ENCODE data around the gene CYBRD1.

DNA sequence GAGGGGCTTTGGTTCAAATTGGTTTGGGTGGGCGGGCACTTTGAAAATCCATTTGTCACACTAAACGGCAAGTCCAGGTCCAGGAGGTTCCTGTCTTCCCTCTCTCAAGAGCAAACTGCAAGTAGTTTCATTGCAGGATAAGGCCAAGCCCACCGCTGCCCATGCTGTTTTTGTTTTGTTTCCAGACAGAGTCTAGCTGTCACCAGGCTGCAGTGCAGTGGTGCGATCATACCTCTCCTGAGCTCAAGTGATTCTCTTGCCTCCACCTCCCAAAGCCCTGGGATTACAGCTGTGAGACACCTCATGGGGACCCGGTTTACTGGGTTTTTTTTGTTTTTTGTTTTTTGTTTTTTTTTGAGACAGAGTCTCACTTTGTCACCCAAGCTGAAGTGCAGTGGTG, 1.8 kb upstream of the CYBRD1 start:
- TF ChIP-seq CHD2 (IDR thresholded peaks at IDR 0.05; ENCODE audit: borderline replicate concordance, low read depth, low read length) (no peak), POU2F2 (IDR thresholded peaks at IDR 0.05; ENCODE audit: borderline replicate concordance, low read depth, low read length) (no peak), KDM1A (IDR thresholded peaks at IDR 0.05; ENCODE audit: borderline replicate concordance) (no peak), NFYA (IDR thresholded peaks at IDR 0.05; ENCODE audit: borderline replicate concordance, low read depth, low read length) (no peak), POLR2A (IDR thresholded peaks at IDR 0.05; ENCODE audit: low read depth, low read length) (no peak), SP1 (IDR thresholded peaks at IDR 0.05; ENCODE audit: low read depth, low read length) (no peak), EZH2 (IDR thresholded peaks at IDR 0.05; ENCODE audit: borderline replicate concordance, control insufficient read depth, low read depth, low read length) (no peak), CREB1 (IDR thresholded peaks at IDR 0.05; ENCODE audit: low read depth) (no peak), NR2C2 (IDR thresholded peaks at IDR 0.05; ENCODE audit: borderline replicate concordance, control insufficient read depth, insufficient read length, low read depth) (no peak), CBFB (IDR thresholded peaks at IDR 0.05; ENCODE audit: low read depth) (no peak)
- TF ChIP-seq, protein P1, sequence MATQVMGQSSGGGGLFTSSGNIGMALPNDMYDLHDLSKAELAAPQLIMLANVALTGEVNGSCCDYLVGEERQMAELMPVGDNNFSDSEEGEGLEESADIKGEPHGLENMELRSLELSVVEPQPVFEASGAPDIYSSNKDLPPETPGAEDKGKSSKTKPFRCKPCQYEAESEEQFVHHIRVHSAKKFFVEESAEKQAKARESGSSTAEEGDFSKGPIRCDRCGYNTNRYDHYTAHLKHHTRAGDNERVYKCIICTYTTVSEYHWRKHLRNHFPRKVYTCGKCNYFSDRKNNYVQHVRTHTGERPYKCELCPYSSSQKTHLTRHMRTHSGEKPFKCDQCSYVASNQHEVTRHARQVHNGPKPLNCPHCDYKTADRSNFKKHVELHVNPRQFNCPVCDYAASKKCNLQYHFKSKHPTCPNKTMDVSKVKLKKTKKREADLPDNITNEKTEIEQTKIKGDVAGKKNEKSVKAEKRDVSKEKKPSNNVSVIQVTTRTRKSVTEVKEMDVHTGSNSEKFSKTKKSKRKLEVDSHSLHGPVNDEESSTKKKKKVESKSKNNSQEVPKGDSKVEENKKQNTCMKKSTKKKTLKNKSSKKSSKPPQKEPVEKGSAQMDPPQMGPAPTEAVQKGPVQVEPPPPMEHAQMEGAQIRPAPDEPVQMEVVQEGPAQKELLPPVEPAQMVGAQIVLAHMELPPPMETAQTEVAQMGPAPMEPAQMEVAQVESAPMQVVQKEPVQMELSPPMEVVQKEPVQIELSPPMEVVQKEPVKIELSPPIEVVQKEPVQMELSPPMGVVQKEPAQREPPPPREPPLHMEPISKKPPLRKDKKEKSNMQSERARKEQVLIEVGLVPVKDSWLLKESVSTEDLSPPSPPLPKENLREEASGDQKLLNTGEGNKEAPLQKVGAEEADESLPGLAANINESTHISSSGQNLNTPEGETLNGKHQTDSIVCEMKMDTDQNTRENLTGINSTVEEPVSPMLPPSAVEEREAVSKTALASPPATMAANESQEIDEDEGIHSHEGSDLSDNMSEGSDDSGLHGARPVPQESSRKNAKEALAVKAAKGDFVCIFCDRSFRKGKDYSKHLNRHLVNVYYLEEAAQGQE (IDR thresholded peaks at IDR 0.05; ENCODE audit: low read depth, low read length) = no peak
- TF ChIP-seq, protein P2, sequence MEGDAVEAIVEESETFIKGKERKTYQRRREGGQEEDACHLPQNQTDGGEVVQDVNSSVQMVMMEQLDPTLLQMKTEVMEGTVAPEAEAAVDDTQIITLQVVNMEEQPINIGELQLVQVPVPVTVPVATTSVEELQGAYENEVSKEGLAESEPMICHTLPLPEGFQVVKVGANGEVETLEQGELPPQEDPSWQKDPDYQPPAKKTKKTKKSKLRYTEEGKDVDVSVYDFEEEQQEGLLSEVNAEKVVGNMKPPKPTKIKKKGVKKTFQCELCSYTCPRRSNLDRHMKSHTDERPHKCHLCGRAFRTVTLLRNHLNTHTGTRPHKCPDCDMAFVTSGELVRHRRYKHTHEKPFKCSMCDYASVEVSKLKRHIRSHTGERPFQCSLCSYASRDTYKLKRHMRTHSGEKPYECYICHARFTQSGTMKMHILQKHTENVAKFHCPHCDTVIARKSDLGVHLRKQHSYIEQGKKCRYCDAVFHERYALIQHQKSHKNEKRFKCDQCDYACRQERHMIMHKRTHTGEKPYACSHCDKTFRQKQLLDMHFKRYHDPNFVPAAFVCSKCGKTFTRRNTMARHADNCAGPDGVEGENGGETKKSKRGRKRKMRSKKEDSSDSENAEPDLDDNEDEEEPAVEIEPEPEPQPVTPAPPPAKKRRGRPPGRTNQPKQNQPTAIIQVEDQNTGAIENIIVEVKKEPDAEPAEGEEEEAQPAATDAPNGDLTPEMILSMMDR (IDR thresholded peaks at IDR 0.05 in 2 of 3, conservative IDR thresholded peaks at IDR 0.05 in 1 of 3; ENCODE audit: control insufficient read depth in 2 of 3, extremely low read depth in 1 of 3, insufficient read depth in 1 of 3, low read depth in 3 of 3, low read length in 3 of 3) = no peak
- TF ChIP-seq, protein P3, sequence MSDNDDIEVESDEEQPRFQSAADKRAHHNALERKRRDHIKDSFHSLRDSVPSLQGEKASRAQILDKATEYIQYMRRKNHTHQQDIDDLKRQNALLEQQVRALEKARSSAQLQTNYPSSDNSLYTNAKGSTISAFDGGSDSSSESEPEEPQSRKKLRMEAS (IDR thresholded peaks at IDR 0.05; ENCODE audit: low read depth, low read length) = no peak
